NCI-H69 (cell line): ENCODE data around the gene PABPN1.
A peak's percentile ranks its signal among the peaks of the same experiment; 100 is the strongest.
"Not testable (repeated sequence)": the region's sequence is repeated elsewhere in the genome, so short reads cannot be mapped to it uniquely, and the experiment has no call there.

Experiments used
- DNase-seq: peaks from one replicate; lab custom pipeline; 2025; lab: John Stamatoyannopoulos, UW

PABPN1 gene

GRCh38 chr14:23301288-23301968 is 19.8 kb upstream of the PABPN1 start:
- DNase-seq = peak; percentile 100

DNA sequence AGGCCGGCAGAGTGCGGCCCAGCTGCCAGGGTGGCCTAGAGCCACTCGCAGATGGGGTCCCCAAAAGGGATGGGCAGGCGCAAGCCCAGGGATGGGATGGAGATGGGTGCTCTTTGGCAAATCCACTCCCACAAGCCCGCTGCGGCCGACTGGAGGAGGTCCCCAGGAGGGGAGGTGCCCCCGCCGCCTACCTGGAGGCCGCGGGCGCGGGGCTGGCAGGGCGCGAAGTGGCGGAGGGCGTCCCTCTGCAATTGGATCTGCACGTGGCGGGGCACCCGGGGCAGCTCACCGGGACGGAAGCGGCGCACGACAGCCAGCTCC is 19.3 kb upstream of the PABPN1 start:
- no peak for DNase-seq

GRCh38 chr14:23302290-23303225 is 18.7 kb upstream of the PABPN1 start, which contains the start of gene PPP1R3E:
Gene PPP1R3E (minus strand): TSS chr14:23302859. CDS start chr14:23302576, 283 bp downstream.
- DNase-seq = peak; percentile 87

DNA sequence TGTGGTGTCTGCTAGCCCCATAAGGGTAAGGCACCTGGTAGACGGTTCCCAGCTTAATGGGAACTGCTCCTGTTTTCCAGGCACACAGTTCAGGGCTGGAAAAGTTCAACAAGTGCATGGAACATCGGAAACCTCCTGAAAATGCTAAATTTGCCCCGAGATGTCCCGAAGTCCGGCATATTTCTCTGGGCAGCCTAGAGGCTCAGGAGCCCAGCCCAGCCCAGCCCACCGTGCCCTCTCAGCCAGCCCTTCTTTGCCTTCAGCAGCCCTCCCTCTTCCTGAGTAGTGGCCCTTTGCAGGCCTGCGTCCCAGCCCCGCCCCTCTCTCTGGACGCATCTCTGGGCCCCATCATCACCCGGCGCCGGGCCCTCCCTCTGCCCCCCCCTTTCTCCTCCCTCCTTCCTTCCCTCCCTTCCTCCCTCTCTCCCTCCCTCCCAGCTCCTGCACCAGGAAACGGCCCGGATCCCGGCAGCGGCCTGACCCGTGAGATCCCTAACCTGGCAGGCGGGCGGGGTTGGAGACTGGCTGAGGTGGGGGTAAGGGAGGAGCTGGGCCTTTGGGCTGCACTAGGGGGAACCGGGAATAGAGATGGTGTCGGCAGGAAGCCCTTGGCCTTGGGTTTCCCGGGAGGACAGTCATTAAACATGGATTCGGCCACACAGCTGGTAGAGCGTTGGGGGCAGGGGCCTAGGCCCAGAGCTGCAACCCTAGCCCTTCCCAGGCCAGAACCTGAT is 14.7 kb upstream of the PABPN1 start, which contains the start of gene BCL2L2:
Gene BCL2L2, plus strand, starts transcription at position 422 of the 734 bp plus-strand sequence. CDS start 935 bp downstream, outside the sequence.
- DNase-seq = peak; percentile 96

DNA sequence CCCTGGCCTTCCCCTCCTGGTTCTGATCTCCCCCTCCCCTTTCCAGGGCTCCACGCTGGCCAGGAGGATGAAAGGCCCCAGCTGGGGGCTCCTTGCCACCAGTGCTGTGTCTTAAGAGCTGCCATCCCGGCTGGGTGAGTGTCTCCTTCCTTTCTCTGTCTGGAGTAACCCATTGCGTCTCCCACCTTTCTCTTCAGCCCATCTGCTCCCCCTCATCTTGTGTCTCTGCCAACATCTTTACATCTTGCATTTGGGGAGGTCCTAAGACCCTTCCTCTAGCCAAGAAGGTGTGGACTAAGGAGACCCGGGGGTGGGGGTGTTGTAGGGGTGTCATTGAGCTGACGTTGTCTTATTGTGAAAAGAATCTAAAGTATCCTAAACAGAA is 14.1 kb upstream of the PABPN1 start:
- DNase-seq = no peak

DNA sequence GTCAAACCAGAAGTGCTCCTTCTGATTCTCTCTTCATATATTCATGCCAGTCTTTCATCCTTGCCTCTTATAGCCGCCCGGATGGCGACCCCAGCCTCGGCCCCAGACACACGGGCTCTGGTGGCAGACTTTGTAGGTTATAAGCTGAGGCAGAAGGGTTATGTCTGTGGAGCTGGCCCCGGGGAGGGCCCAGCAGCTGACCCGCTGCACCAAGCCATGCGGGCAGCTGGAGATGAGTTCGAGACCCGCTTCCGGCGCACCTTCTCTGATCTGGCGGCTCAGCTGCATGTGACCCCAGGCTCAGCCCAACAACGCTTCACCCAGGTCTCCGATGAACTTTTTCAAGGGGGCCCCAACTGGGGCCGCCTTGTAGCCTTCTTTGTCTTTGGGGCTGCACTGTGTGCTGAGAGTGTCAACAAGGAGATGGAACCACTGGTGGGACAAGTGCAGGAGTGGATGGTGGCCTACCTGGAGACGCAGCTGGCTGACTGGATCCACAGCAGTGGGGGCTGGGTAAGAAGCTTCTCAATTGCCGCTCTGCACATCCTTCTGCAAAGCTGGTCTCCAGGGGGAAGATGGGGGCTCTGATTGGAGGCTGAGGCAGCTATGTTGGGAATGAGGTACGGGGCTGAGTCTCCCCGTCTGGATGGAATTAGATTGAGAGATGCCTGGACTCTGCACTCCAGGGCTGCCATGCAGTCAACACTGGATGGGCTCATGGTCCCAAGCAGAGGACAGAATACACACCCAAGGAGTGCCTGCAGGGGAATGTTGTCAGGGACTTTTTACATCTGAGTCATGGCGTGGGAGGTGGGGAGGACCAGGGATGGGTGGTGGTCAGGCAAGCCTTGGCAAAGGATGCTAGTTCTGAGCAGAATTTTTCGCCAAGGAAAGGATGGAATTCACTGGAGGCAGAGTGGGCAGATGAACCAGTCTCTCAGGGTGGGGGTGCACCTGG is 13.3 kb upstream of the PABPN1 start:
- DNase-seq = no peak

GRCh38 chr14:23308721-23309445 is 12.4 kb upstream of the PABPN1 start:
- no peak for DNase-seq

DNA sequence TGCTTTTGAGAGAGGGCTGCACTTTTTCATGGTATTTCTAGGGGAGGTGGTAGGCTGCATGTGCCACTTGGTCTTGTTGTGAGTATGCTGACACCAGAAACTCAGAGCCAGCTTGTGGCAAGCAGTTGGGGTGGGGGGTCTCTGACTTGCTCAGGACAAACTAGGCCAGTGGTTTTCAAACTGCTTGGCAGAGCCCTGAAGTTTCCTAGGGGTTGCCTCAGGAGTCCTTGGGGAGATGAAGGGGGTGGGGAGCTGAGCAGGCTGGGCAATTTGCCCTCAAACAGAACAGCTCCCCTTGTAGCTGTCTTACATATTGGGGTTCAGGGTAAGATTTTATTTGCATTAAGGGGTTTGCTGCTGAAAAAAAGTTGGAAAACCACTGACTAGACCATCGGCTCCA is 10.7 kb upstream of the PABPN1 start:
- no peak for DNase-seq

DNA sequence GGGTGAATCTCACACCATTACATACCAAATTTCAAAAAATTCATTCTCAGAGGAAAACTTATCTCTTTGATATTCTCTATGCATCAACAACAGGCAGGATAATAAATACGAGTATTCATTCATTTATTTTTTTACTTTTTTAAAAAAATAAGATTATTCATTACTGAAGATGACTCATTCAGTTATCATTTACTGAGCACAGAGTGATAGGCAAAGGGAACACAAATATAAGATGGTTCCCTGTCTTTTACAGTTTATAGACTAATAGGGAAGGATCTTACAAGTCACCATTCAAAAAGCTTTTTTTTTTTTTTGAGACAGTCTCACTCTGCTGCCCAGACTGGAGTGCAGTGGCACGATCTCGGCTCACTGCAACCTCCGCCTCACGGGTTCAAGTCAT is 5.0 kb upstream of the PABPN1 start:
- DNase-seq = no peak

DNA sequence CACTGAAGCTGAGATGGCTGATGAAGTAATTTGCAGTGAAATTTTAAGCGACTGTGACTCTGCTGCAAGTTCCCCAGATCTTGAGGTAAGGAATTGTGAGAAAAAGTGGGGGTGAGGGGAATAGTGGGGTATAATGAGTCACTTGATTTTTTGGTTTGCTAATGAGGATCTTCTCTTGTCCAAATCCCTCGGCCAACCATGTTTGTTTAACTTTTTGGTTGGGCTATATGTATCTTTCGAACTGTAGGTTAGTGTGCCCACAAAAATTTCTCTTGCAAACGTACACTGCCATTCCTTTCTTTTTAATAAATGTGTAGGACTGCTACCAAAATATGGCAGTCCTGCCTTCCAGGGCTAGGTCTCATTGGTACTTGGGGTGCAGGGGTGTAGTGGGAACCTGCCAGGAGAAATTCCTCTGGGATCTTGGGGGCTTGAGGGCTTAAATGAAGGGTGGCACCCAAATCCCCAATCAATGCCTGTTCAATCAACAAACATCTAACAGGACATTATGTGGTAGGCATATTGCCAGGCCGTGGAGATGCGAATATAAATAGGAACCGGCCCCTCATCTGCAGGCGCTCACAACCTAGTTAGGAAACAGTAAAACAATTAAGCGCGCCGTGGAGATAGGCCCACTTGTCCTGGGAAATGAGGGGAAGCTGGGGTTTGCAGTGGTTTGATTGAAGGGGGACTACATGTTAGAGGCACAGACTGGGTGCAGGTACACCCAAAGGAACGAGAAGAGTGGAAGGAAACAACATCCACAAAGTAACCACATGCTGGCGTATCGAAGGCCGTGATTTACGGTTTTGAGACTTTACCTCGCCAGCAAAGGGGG is 1.3 kb upstream of the PABPN1 start:
- no peak for DNase-seq

- DNase-seq = peak; percentile 59
Observed at GRCh38 chr14:23321572-23322547, 603 bp downstream of the PABPN1 start.

DNA sequence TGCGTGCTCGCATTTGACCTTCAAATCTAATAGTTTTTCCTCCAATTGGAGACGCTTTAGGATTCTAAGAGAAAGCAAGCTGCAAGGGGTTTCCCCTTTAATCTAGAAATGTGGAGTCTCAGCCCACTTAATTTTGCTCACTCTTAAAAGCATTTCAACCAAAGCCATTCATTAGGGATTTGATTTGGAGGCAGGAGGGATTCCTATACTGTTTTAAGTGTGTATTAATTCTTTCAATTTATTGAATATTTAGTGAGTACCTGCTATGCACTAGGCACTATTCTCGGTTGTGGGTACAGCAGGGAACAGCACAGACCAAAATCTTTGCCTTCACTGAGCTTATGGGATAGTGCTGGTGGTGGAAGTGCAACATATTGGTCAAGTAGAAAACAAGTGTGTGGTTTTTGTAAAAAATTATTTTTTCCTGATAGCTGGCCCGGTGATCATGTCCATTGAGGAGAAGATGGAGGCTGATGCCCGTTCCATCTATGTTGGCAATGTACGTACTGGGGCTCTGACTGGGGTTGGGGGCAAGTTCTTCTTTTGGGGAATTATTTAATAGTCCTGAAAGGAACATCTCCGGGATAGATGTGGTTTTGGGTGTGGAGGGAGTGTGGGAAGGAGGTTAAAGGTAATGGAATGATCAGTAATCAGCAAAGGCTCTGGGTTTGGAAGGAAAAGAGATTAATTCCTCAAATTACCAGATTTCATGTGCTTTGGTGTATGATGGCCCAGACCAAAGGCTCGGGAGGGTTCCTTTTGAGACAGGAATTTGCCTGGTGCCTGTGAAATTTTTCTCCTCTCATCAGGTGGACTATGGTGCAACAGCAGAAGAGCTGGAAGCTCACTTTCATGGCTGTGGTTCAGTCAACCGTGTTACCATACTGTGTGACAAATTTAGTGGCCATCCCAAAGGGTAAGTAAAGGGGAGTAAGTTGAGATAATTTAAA is 1.6 kb downstream of the PABPN1 start:
- DNase-seq = no peak

GRCh38 chr14:23323838-23324454 is 2.7 kb downstream of the PABPN1 start:
- no peak for DNase-seq

GRCh38 chr14:23324455-23324846 is 3.2 kb downstream of the PABPN1 start:
- no peak for DNase-seq

DNA sequence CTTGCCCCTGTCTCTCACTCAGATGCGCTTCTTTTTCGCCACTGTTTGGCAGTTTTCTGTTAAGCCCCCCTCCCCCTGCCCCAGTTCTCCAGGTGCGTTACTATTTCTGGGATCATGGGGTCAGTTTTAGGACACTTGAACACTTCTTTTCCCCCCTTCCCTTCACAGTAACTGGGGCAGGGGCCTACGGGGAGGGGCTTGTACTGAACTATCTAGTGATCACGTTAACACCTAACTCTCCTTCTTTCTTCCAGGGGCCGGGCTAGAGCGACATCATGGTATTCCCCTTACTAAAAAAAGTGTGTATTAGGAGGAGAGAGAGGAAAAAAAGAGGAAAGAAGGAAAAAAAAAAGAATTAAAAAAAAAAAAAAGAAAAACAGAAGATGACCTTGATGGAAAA is 3.7 kb downstream of the PABPN1 start:
- no peak for DNase-seq

GRCh38 chr14:23325746-23326145 is 4.5 kb downstream of the PABPN1 start:
- not testable (repeated sequence) for DNase-seq
